H1 (cell line): ENCODE results near the gene NKAIN2. TPM values are rescaled to one million over a fixed set of nuclear protein-coding genes. Genes with fewer than 3 reads are reported as not detected.

Experiments used
- CTCF ChIA-PET: fragments of 300-600 bp; sonication (Branson Sonifier 250); formaldehyde crosslinking; loops from one replicate; lab custom pipeline; 2021; ENCODE audit not compliant: partially characterized antibody; lab: Charles Lee
- POLR2A ChIA-PET: fragments of 300-600 bp; sonication (Branson Sonifier 250); formaldehyde crosslinking; loops from one replicate; lab custom pipeline; 2021; ENCODE audit warnings: inconsistent platforms; ENCODE audit not compliant: partially characterized antibody; lab: Charles Lee
- DNase-seq, 2 experiments: peaks; one replicate each; pipeline versions ENCODE4 v3.0.0 to v3.0.0-alpha.2; 2010 to 2022; ENCODE audit warnings: low spot score in 2 of 2, low read depth in 1 of 2, mixed read lengths in 1 of 2
- FAIRE-seq: peaks from 2 replicates; lab custom pipeline; 2011; peaks lifted over from hg19 to GRCh38; lab: Jason Lieb, UNC
- H2AFZ ChIP-seq: 2 replicates; pipeline ENCODE4 v1.8.1; 2012; ENCODE audit warnings: low read length, inconsistent platforms
- H2AK5ac ChIP-seq: 2 replicates; pipeline ENCODE4 v1.6.1; 2013; ENCODE audit warnings: low read depth, low read length
- H2BK120ac ChIP-seq: replicated peaks from 2 replicates; pipeline ENCODE3; 2013; ENCODE audit warnings: low read depth, low read length, inconsistent platforms
- H2BK12ac ChIP-seq: 2 replicates; pipeline ENCODE4 v1.6.1; 2013; ENCODE audit warnings: low read depth, low read length
- H2BK15ac ChIP-seq: 2 replicates; pipeline ENCODE4 v1.6.1; 2013; ENCODE audit warnings: low read length
- H2BK20ac ChIP-seq: 2 replicates; pipeline ENCODE4 v1.6.1; 2013; ENCODE audit warnings: low read length
- H2BK5ac ChIP-seq: 2 replicates; pipeline ENCODE4 v1.6.1; 2013; ENCODE audit warnings: low read depth, low read length
- H3K14ac ChIP-seq: 2 replicates; pipeline ENCODE4 v1.6.1; 2013; ENCODE audit warnings: inconsistent platforms; ENCODE audit not compliant: insufficient read length
- H3K18ac ChIP-seq: 2 replicates; pipeline ENCODE4 v1.6.1; 2013; ENCODE audit warnings: low read length; ENCODE audit errors: extremely low read depth
- H3K23ac ChIP-seq: 2 replicates; pipeline ENCODE4 v1.6.1; 2013; ENCODE audit warnings: inconsistent platforms; ENCODE audit not compliant: insufficient read length
- H3K23me2 ChIP-seq: 2 replicates; pipeline ENCODE4 v1.6.1; 2013; ENCODE audit warnings: low read depth, low read length
- H3K27ac ChIP-seq: 2 replicates; pipeline ENCODE4 v1.6.1; 2011; ENCODE audit warnings: low read depth, low read length, inconsistent platforms
- H3K27me3 ChIP-seq, 4 experiments: replicated peaks in 1 of 4; 1 replicate in 1 of 4; 2 replicates in 3 of 4; pipeline versions ENCODE4 v1.6.1 to v1.8.1; 2011 to 2013; ENCODE audit warnings: low read length in 3 of 4, mild to moderate bottlenecking in 3 of 4, inconsistent platforms in 2 of 4, mixed read lengths in 2 of 4, moderate library complexity in 1 of 4; ENCODE audit not compliant: control insufficient read depth in 3 of 4, insufficient read depth in 3 of 4; ENCODE audit errors: extremely low read depth in 1 of 4
- H3K36me3 ChIP-seq, 4 experiments: 2 replicates each; pipeline versions ENCODE4 v1.6.1 to v1.8.1; 2011 to 2013; ENCODE audit warnings: mild to moderate bottlenecking in 4 of 4, low read length in 3 of 4, moderate library complexity in 2 of 4, control low read depth in 1 of 4, inconsistent platforms in 1 of 4; ENCODE audit not compliant: insufficient read depth in 4 of 4, control insufficient read depth in 2 of 4
- H3K4ac ChIP-seq: replicated peaks from 2 replicates; pipeline ENCODE3; 2013; ENCODE audit warnings: low read length, low read depth, mixed read lengths, inconsistent platforms; ENCODE audit not compliant: insufficient read length
- H3K4me1 ChIP-seq, 4 experiments: replicated peaks in 1 of 4; 1 replicate in 1 of 4; 2 replicates in 3 of 4; pipeline versions ENCODE4 v1.6.1 to v1.8.1; 2011 to 2013; ENCODE audit warnings: low read length in 3 of 4, inconsistent platforms in 2 of 4, mixed read lengths in 1 of 4; ENCODE audit not compliant: insufficient read depth in 4 of 4, control insufficient read depth in 3 of 4
- H3K4me2 ChIP-seq, 2 experiments: 2 replicates each; pipeline versions ENCODE4 v1.6.1 to v1.8.1; 2011 to 2013; ENCODE audit warnings: low read depth in 2 of 2, low read length in 2 of 2, control low read depth in 1 of 2, inconsistent platforms in 1 of 2, mild to moderate bottlenecking in 1 of 2; ENCODE audit not compliant: insufficient read depth in 1 of 2
- H3K4me3 ChIP-seq, 4 experiments: fragments of 200-600, 300-600 bp in 1 of 4; sonication (generic), shearing (Covaris generic), sonication (Bioruptor Twin) in 1 of 4; 2 replicates each; pipeline versions ENCODE4 v1.5.1 to v1.8.1; 2011 to 2016; ENCODE audit warnings: low read length in 4 of 4, low read depth in 3 of 4, control low read depth in 2 of 4, inconsistent platforms in 2 of 4, mild to moderate bottlenecking in 2 of 4, mixed read lengths in 1 of 4, moderate library complexity in 1 of 4; ENCODE audit not compliant: insufficient read depth in 2 of 4; ENCODE audit errors: extremely low read depth in 1 of 4
- H3K56ac ChIP-seq: replicated peaks from 2 replicates; pipeline ENCODE3; 2013; ENCODE audit warnings: low read depth, mild to moderate bottlenecking, mixed read lengths, low read length, inconsistent platforms; ENCODE audit not compliant: insufficient read length
- H3K79me1 ChIP-seq: 2 replicates; pipeline ENCODE4 v1.6.1; 2013; ENCODE audit warnings: low read depth, low read length, control low read depth
- H3K79me2 ChIP-seq, 2 experiments: 2 replicates each; pipeline versions ENCODE4 v1.6.1 to v1.8.1; 2012 to 2013; ENCODE audit warnings: low read length in 2 of 2, mild to moderate bottlenecking in 2 of 2, inconsistent platforms in 1 of 2; ENCODE audit not compliant: insufficient read depth in 2 of 2, control insufficient read depth in 1 of 2
- H3K9ac ChIP-seq, 4 experiments: replicated peaks in 1 of 4; 1 replicate in 1 of 4; 2 replicates in 3 of 4; pipeline versions ENCODE4 v1.6.1 to v1.8.1; 2011 to 2013; ENCODE audit warnings: low read depth in 3 of 4, low read length in 3 of 4, control low read depth in 2 of 4, mild to moderate bottlenecking in 2 of 4, moderate library complexity in 2 of 4, inconsistent platforms in 1 of 4; ENCODE audit errors: extremely low read depth in 1 of 4
- H3K9me3 ChIP-seq, 2 experiments: 2 replicates each; pipeline versions ENCODE4 v1.6.1 to v1.8.1; 2012 to 2013; ENCODE audit warnings: mild to moderate bottlenecking in 2 of 2, moderate library complexity in 2 of 2, control low read depth in 1 of 2, inconsistent platforms in 1 of 2, low read depth in 1 of 2, low read length in 1 of 2, mixed read lengths in 1 of 2; ENCODE audit not compliant: insufficient read depth in 2 of 2
- H4K20me1 ChIP-seq, 2 experiments: replicated peaks in 1 of 2; 2 replicates each; pipeline versions ENCODE3 to v1.8.1; 2011 to 2013; ENCODE audit warnings: inconsistent platforms in 2 of 2, low read length in 2 of 2, mild to moderate bottlenecking in 1 of 2; ENCODE audit not compliant: insufficient read depth in 2 of 2, control insufficient read depth in 1 of 2
- H4K5ac ChIP-seq: 2 replicates; pipeline ENCODE4 v1.6.1; 2013; ENCODE audit warnings: low read length, low read depth, mixed read lengths, inconsistent platforms; ENCODE audit not compliant: insufficient read length
- H4K8ac ChIP-seq: 2 replicates; pipeline ENCODE4 v1.8.0; 2013; ENCODE audit warnings: mild to moderate bottlenecking, moderate library complexity, low read length, inconsistent platforms; ENCODE audit not compliant: insufficient read depth; ENCODE audit errors: extremely low read depth
- H4K91ac ChIP-seq: replicated peaks from 2 replicates; pipeline ENCODE3; 2013; ENCODE audit warnings: low read length, mixed read lengths, inconsistent platforms; ENCODE audit not compliant: insufficient read length
- RXRA ChIP-seq: IDR thresholded peaks from 2 replicates; pipeline ENCODE4 v1.6.1; 2011; ENCODE audit warnings: low read depth, mild to moderate bottlenecking, low read length, moderate library complexity; ENCODE audit not compliant: insufficient read depth
- TCF12 ChIP-seq: IDR thresholded peaks from 2 replicates; pipeline ENCODE4 v1.6.1; 2011; ENCODE audit warnings: low read depth, mild to moderate bottlenecking, low read length
- WGBS, 2 experiments: shearing (Covaris generic) in 1 of 2; methylation state at CpG; one replicate each; pipeline versions ENCODE4 v1.1.6 to v1.1.7; 2013 to 2015; ENCODE audit warnings: low lambda C conversion rate in 2 of 2, mixed read lengths in 2 of 2, inconsistent platforms in 1 of 2, low coverage in 1 of 2, missing lambda C conversion rate in 1 of 2; ENCODE audit not compliant: insufficient replicate concordance in 2 of 2, insufficient coverage in 1 of 2, insufficient read length in 1 of 2; ENCODE audit errors: extremely low coverage in 1 of 2, missing lambda C conversion rate in 1 of 2; 5-methylcytosine and 5-hydroxymethylcytosine counted together
- polyA plus RNA-seq, 7 experiments: library from polyadenylated mRNA; depleted of rRNA in 3 of 7; stranded (reverse) in 5 of 7; unstranded in 2 of 7; fragments of >200 nt in 5 of 7; fragments of 200-250 nt in 2 of 7; gene quantifications; 1 replicate in 5 of 7; 2 replicates in 1 of 7; 4 replicates in 1 of 7; pipeline versions ENCODE4 v1.2.1 to v1.2.3, GENCODE V29; 2011 to 2013; ENCODE audit warnings: missing spikeins in 2 of 7, mixed read lengths in 2 of 7
- total RNA-seq: library from RNA; stranded (reverse); fragmentation: NEBNext Ultra II Directional; extraction: Animal tissue kit (Norgen Biotek cat#: 25700); gene quantifications from 2 replicates; pipeline ENCODE4 v1.2.1, GENCODE V29; 2021

The NKAIN2 gene
- total and polyA plus RNA-seq, 2 of the 8 experiments (the other 6 are each of a cell fraction or from before 2014, with no cell fraction given) = 0.20 to 0.34 TPM

DNA sequence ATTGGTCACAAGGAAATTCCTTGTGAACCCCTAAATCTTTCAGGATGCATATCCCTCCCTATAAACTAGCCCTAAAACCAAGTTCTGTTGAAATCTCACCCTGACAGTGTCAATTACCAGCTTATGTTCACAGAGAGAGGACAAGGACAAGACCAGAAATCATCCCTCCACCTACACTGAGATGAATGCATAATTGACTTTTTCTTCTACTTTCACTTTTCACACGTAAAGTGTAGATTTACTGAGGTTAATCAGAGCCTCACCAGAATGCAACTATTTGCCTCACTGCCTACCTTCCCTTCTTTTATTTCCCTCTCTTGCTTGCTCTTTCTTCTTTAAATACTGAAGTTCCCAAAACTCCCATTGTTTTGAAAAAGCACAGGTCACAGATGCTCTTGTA lies 15.3 kb upstream of the NKAIN2 start:
- Histone ChIP-seq H3K4me1 (no peaks in the 10 kb centered on the region), H3K18ac (no peak overlapping the region), H3K36me3 (no peaks in the 10 kb centered on the region), H3K79me1 (no peaks in the 10 kb centered on the region), H4K5ac (no peak overlapping the region), H2BK12ac (no peak overlapping the region), H3K9me3 (no peaks in the 10 kb centered on the region), H3K27me3 (peaks cover 0 to 3% (median 0%) of the 10 kb centered on the region in 4 experiments; a peak in 1 of 7 replicates), H3K4me2 (no peak overlapping the region), H3K56ac (no peak overlapping the region), H2BK20ac (no peak overlapping the region), H3K79me2 (no peaks in the 10 kb centered on the region), H2BK120ac (no peak overlapping the region), H4K20me1 (no peaks in the 10 kb centered on the region), H4K91ac (no peak overlapping the region), H3K23me2 (no peaks in the 10 kb centered on the region), H2AK5ac (no peak overlapping the region), H3K23ac (no peak overlapping the region), H3K4me3 (no peak overlapping the region), H3K27ac (no peak overlapping the region), H2BK5ac (no peak overlapping the region), H3K9ac (no peak overlapping the region), H3K4ac (no peak overlapping the region), H2AFZ (peak overlapping the region; percentile 58; the same call in 1 of the 2 replicates), H2BK15ac (no peak overlapping the region), H4K8ac (no peak overlapping the region), H3K14ac (no peak overlapping the region)
- ChIA-PET POLR2A (interaction anchor here (1.0 kb wide), 1 partner anchor 211 kb away, joined by 3 read pairs; no protein-coding TSS in a partner anchor), CTCF (interaction anchor here (0.5 to 3.3 kb wide), 3 partner anchors 11 to 14 kb away, joined by 3 to 14 read pairs (median 4); no protein-coding TSS in a partner anchor)
- 92% methylated on average over 1 of the region's 1 CpG; no CpG with 5 or more reads in 1 of the 2 experiments for WGBS, 2 experiments
- DNase-seq (no peak), FAIRE-seq (no peak)
- TF ChIP-seq TCF12 (no peak), RXRA (no peak)
